Skeletal muscle satellite cell (primary cell): Measurements from ENCODE around the gene TMCC2.
"Not testable (repeated sequence)": the region's sequence is repeated elsewhere in the genome, so short reads cannot be mapped to it uniquely, and the experiment has no call there.

Experiments
- H3K27me3 ChIP-seq: 2 replicates; pipeline ENCODE4 v1.7.0; 2013; ENCODE audit warnings: low read length; ENCODE audit not compliant: control insufficient read depth, insufficient read depth
- H3K36me3 ChIP-seq: 2 replicates; pipeline ENCODE4 v1.7.0; 2013; ENCODE audit warnings: mild to moderate bottlenecking, control low read depth, low read length; ENCODE audit not compliant: insufficient read depth
- H3K4me1 ChIP-seq: 2 replicates; pipeline ENCODE4 v1.7.0; 2013; ENCODE audit warnings: low read length; ENCODE audit not compliant: control insufficient read depth, insufficient read depth
- H3K4me2 ChIP-seq: 2 replicates; pipeline ENCODE4 v1.7.0; 2013; ENCODE audit warnings: mild to moderate bottlenecking, low read length
- H3K4me3 ChIP-seq: 2 replicates; pipeline ENCODE4 v1.7.0; 2013; ENCODE audit warnings: low read length
- H3K9ac ChIP-seq: 2 replicates; pipeline ENCODE4 v1.7.0; 2013; ENCODE audit warnings: mild to moderate bottlenecking, low read depth, low read length, moderate library complexity
- H3K9me3 ChIP-seq: replicated peaks from 2 replicates; pipeline ENCODE4 v1.7.0; 2013; ENCODE audit warnings: mild to moderate bottlenecking, control low read depth, low read length

TMCC2 gene

GRCh38 chr1:205276689-205277065 lies 48.9 kb downstream of the TMCC2 start:
- Histone ChIP-seq H3K4me1 (peaks cover under 1% of the 10 kb centered on the region), H3K9ac (no peak overlapping the region), H3K4me3 (no peak overlapping the region), H3K4me2 (no peak overlapping the region), H3K9me3 (no peaks in the 10 kb centered on the region), H3K36me3 (no peaks in the 10 kb centered on the region), H3K27me3 (no peaks in the 10 kb centered on the region)

GRCh38 chr1:205279986-205280385 lies 52.2 kb downstream of the TMCC2 start:
- H3K4me1 ChIP-seq: peaks cover 15% of the 10 kb centered on the region

GRCh38 chr1:205280666-205281395 lies 53.1 kb downstream of the TMCC2 start:
- not testable (repeated sequence) for H3K4me2 ChIP-seq, H3K27me3 ChIP-seq, H3K4me3 ChIP-seq, H3K9me3 ChIP-seq, H3K36me3 ChIP-seq, H3K9ac ChIP-seq
- H3K4me1 ChIP-seq: peaks cover 23% of the 10 kb centered on the region

More at GRCh38 chr1:205279986-205280385, 52.2 kb downstream of the TMCC2 start:
- no peaks in the 10 kb centered on the region for H3K36me3 ChIP-seq
- H3K4me3 ChIP-seq: no peak overlapping the region
- H3K9me3 ChIP-seq: no peaks in the 10 kb centered on the region
- no peaks in the 10 kb centered on the region for H3K27me3 ChIP-seq
- H3K4me2 ChIP-seq: no peak overlapping the region
- no peak overlapping the region for H3K9ac ChIP-seq

- no peaks in the 10 kb centered on the region for H3K9me3 ChIP-seq
- H3K36me3 ChIP-seq: no peaks in the 10 kb centered on the region
- no peaks in the 10 kb centered on the region for H3K27me3 ChIP-seq
- peaks cover 49% of the 10 kb centered on the region for H3K4me1 ChIP-seq
- no peak overlapping the region for H3K4me3 ChIP-seq
- H3K9ac ChIP-seq: no peak overlapping the region
- H3K4me2 ChIP-seq: no peak overlapping the region
These were observed 55.8 kb downstream of the TMCC2 start for GRCh38 chr1:205283270-205284147.

GRCh38 chr1:205284420-205285144 lies 56.8 kb downstream of the TMCC2 start:
- Histone ChIP-seq H3K9me3 (no peaks in the 10 kb centered on the region), H3K4me3 (peak overlapping the region; percentile 2), H3K27me3 (no peaks in the 10 kb centered on the region), H3K9ac (peak overlapping the region; percentile 49), H3K36me3 (no peaks in the 10 kb centered on the region), H3K4me2 (peak overlapping the region; percentile 29), H3K4me1 (peaks cover 50% of the 10 kb centered on the region)

GRCh38 chr1:205285381-205286101 lies 57.8 kb downstream of the TMCC2 start:
- Histone ChIP-seq H3K4me1 (peaks cover 50% of the 10 kb centered on the region), H3K4me3 (no peak overlapping the region), H3K9ac (peak overlapping the region; percentile 35), H3K27me3 (no peaks in the 10 kb centered on the region), H3K9me3 (no peaks in the 10 kb centered on the region), H3K36me3 (no peaks in the 10 kb centered on the region), H3K4me2 (peak overlapping the region; percentile 29)

- Histone ChIP-seq H3K4me2 (no peak overlapping the region), H3K36me3 (no peaks in the 10 kb centered on the region), H3K9ac (peak overlapping the region; percentile 16), H3K9me3 (no peaks in the 10 kb centered on the region), H3K4me3 (no peak overlapping the region), H3K27me3 (no peaks in the 10 kb centered on the region), H3K4me1 (peaks cover 50% of the 10 kb centered on the region)
These were observed 58.7 kb downstream of the TMCC2 start for GRCh38 chr1:205286335-205286950.

- H3K4me1 ChIP-seq: peaks cover 50% of the 10 kb centered on the region
- peak overlapping the region; percentile 16 for H3K9ac ChIP-seq
These were observed 59.3 kb downstream of the TMCC2 start for GRCh38 chr1:205287076-205287475.

GRCh38 chr1:205287767-205288559 lies 60.2 kb downstream of the TMCC2 start:
- Histone ChIP-seq H3K4me3 (no peak overlapping the region), H3K27me3 (no peaks in the 10 kb centered on the region), H3K9ac (no peak overlapping the region), H3K36me3 (no peaks in the 10 kb centered on the region), H3K4me2 (no peak overlapping the region), H3K9me3 (no peaks in the 10 kb centered on the region), H3K4me1 (peaks cover 50% of the 10 kb centered on the region)

More at GRCh38 chr1:205287076-205287475, 59.3 kb downstream of the TMCC2 start:
- Histone ChIP-seq H3K9me3 (no peaks in the 10 kb centered on the region), H3K4me3 (no peak overlapping the region), H3K36me3 (no peaks in the 10 kb centered on the region), H3K4me2 (no peak overlapping the region), H3K27me3 (no peaks in the 10 kb centered on the region)

- Histone ChIP-seq H3K4me2 (no peak overlapping the region), H3K9ac (no peak overlapping the region), H3K4me1 (peaks cover 39% of the 10 kb centered on the region), H3K4me3 (no peak overlapping the region), H3K9me3 (no peaks in the 10 kb centered on the region), H3K27me3 (no peaks in the 10 kb centered on the region), H3K36me3 (no peaks in the 10 kb centered on the region)
These were observed 63.9 kb downstream of the TMCC2 start for GRCh38 chr1:205291596-205291995.
